Keratinocyte (primary cell): ENCODE measurements around the gene TTC1.

Experiments used
- CTCF ChIP-seq, 3 experiments: IDR thresholded peaks in 1 of 3; conservative IDR thresholded peaks in 1 of 3; optimal IDR thresholded peaks in 1 of 3; 2 replicates in 2 of 3; 3 replicates in 1 of 3; pipeline versions ENCODE3 to v1.5.1; 2011; ENCODE audit warnings: low read length in 3 of 3, mild to moderate bottlenecking in 3 of 3, moderate library complexity in 2 of 3, control low read depth in 1 of 3, inconsistent platforms in 1 of 3; ENCODE audit not compliant: insufficient read depth in 2 of 3; ENCODE audit errors: extremely low read depth in 1 of 3
- EZH2 ChIP-seq: IDR thresholded peaks from one replicate; pipeline ENCODE4 v1.6.1; 2012; ENCODE audit warnings: inconsistent platforms, mild to moderate bottlenecking, low read length, moderate library complexity

DNA sequence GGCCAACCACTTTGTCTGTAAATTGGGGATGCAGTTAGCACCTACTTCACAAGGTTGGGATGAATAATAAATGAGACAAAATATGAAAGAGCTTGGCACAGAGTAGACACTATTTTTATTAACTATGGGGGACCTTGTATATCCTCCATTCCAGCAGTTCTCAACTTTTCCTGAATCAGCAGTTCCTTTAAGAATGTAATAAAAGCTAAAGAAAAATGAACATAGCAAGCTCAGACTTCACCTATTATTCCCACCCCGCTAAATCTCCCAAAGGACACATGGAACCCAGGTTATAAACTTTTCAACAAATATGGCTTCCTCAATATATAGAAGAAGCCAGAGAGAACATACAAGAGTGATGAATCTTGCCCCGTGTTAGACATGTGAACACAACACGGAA is 32.0 kb upstream of the TTC1 start:
- TF ChIP-seq EZH2 (no peak), CTCF (optimal IDR thresholded peaks at IDR 0.05 in 1 of 3, IDR thresholded peaks at IDR 0.05 in 1 of 3, conservative IDR thresholded peaks at IDR 0.05 in 1 of 3; ENCODE audit: extremely low read depth in 1 of 3, insufficient read depth in 2 of 3, low read length in 3 of 3) (no peak)
